NCI-H2196 (cell line): ENCODE data around the gene CELSR2.

Experiments
- DNase-seq: peaks from one replicate; lab custom pipeline; 2025; ENCODE audit not compliant: unreplicated experiment; lab: John Stamatoyannopoulos, UW

CELSR2 gene

DNA sequence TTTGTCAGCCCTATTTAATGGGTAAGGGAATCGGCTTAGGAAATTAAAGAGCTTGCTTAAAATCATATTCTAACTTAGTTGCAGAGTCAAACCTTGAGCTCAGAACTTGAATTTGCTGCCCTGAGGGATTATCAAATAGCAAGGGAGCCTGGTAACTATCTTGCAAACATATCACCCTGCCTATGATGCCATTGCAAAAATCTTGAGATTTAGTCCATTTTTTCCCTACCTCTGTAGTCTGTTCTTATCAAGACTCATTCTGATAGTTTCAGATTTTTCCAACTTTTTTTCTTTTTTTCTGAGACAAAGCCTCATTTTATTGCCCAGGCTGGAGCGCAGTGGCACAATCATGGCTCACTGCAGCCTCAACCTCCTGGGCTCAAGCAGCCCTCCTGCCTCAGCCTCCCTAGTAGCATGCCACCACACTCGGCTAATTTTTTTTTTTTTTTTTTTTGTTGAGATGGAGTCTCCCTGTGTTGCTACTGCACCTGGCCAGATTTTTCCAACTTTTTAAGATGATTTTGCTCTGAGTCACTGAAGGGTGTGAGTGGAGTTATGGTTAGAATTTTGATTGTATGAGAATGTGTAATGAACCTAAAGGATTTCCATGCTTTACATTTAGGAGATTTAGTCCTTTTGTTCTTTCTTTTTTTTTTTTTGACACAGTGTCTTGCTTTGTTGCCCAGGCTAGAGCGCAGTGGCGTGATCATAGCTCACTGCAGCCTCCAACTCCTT, 23.5 kb upstream of the CELSR2 start:
- DNase-seq: no peak

DNA sequence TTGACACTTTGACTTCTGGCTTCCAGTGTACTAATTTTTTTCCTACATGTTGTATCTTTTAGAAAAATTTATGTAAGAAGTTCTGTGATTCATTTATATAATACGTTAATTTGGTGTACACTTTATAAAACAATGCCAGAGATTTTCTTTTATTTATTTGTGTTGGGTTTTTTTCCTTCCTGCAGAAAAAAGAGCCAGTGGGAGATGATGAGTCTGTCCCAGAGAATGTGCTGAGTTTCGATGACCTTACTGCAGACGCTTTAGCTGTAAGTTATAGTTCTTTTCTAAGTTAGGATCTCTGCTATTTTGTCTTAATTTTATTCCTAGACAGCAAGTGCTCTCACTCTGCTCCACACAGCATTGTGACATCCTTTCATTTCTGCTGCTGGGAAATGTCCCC, 21.2 kb upstream of the CELSR2 start:
- no peak for DNase-seq

DNA sequence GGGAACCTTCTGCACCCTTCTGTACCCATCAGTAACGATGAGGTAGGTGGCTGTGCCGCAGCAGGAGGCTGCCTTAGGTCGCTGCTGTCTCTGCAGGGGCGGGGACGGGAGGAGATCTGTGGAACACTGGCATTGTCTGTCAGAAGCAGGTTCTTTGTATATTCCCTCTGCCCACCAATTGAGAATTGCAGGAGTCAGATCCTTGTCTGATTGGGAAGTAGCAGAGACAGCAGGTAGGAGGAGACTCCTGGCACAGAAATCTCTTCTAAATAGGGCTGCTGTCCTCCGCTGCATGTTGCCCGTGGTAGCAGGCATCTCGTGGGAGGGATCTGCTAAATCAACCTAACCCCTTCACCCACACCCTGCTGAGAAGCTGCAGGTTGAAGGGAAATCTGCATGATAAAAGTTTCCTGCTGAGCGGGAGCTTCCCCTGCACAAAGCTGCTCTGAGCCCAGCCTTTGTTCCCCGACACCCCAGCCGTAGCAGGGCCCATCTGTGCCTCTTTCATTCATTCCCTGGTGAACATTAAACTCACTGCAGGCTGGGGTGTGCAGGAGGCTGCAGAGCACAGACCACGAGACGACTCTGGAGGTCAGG, 19.7 kb upstream of the CELSR2 start:
- DNase-seq: no peak

DNA sequence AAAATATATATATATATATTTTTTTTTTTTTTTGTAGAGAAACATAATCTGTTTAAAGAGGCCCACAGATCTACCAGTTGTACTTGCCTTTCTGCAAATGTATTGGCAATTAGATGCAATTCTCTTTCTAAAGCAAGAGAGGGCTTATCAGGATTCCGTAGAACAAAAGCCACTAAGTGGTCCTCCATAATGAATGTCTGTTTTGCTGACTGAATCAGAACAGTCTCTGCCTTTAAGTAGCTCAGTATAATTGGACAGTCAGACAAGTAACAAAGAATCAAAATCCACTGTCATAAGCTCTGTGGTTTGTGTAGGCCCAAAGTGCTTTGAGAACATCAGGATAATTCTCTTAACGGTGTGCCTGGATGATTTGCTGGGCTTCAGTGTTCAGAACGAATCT, 18.3 kb upstream of the CELSR2 start:
- DNase-seq: no peak

DNA sequence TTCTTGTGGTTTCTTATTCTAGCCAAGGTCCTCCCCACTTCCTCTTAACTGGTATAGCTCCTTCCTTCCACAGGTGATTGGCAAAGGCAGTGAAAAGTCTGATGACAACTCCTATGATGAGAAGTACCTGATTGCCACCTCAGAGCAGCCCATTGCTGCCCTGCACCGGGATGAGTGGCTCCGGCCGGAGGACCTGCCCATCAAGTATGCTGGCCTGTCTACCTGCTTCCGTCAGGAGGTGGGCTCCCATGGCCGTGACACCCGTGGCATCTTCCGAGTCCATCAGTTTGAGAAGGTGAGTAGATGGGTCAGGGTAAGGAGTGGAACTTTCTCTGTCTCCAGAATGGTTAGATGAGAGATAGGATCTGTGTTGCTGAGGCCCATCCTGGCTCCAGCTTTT, 14.2 kb upstream of the CELSR2 start:
- no peak for DNase-seq

DNA sequence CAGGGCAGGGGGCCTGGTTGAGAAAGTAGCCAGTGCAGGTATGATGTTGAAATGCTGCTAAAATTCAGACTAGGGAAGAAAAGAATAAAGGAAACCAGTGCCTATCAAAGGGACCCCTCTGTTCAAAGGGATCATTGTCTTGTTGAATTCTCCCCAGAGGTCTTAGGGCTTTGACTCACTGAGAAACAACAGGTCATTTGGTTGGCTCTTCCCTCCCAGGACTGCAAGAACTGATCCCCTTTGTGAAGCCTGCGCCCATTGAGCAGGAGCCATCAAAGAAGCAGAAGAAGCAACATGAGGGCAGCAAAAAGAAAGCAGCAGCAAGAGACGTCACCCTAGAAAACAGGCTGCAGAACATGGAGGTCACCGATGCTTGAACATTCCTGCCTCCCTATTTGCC, 11.8 kb upstream of the CELSR2 start:
- no peak for DNase-seq

DNA sequence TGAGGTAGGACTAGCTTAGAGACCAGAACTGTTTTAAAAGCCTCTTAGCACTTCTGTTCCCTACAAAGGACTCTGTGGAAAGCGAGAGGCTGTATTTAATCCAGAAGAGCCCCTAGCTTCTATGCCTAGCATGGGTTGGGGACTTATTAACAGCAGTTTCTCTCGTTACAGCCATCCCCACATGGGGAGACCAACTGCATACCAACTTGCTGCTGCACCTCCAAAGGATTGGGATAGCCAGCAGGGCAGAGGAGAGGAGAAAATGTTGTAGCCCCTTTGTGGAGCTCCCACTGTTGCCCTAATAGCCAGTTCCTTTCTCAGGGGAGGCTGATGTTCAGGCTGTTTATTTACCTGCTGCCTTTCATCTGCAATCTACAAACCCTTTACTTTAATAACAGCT, 11.0 kb upstream of the CELSR2 start:
- no peak for DNase-seq

DNA sequence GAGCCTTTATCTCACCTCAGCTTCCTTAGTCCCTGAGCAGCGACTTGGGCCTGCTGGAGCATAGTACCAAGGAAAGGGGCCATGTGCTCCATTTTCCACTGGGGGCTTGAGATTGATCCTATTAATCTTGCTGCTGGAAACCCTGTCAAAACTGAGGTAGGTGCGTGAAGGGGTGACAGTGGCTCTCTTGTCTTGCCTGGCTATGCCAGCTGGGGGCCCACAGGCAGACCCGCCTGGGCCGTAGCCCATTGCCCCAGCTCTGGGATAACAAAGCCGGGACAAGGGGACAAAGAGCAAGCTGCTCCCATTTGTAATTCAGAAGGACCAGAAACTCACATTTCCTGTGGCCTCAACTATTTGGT, 10.3 kb upstream of the CELSR2 start:
- no peak for DNase-seq

DNA sequence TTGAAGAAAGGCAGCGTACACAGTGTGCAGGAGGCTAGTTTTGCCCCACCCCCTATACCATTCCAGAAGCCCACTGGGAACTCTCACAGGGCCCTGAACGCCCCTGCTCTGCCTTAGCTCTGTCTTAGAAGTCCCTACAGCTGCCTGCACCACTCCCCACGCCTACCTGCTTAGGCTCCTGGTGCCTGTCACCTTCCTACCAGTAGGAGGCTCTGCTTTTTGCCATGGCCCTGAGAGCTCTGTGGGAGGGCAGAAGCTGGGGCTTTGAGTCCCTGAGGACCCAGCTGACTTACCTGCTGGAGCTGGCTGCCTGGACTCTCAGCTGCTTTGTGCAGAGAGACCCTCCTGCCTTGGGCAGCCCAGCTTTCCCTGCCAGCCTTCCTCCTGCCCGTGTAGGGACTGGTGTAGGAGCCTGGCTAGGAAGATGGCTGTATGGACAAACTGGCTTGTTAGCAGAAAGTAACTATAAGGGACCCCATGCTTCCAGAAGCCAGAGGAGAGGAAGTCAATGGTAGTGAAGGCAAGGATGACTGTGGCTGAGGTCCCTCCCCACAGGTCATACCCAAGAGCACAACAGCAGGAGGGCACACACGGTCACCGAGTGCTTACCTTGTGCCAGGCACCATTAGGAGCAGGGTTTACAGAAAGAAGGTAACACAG, 9.8 kb upstream of the CELSR2 start:
- peak; percentile 14 for DNase-seq

DNA sequence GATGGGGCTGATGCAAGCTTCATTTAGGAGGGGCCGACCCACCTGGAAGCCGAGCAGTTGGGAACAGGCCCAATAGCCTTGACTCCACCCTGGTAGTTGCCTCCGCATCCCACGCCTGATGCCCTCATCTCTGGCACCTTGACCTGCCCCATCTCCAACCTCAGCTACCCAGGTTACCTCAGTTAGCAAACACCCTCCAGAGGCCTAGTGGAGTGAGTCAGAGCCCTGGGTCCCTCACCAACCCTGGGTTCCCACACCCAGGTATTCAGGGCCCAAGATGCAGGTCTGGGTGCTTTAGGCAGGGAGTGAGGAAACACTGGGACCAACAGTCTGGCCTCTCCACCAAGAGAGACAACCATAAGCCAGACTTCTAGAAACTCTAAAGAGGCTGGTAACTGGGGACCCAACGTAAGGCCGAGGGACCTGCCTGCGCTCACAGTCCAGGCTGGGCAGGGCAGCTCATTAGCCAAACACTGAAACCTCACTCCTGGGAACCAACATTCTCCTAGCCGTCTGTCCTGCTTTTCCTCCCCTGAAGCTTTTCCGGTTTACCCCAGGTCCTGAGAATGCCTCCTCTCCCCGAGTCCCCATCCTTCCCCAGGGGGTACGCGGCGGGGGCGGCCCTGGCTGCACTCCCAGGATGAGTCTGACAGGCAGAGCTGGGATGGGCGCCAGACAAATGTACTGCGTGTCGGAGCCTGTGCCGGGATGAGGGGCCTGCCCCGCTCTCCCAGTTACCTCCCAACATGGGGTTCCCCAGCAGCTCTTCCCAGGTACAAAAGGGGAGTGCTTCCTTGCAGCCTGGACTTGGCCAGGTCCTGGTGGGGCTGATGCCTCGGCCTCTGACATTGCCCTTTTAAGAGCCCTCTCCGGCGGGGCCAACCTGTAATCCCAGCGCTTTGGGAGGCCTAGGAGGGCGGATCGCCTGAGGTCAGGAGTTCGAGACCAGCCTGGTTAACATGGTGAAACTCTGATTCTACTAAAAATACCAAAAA, 8.9 kb upstream of the CELSR2 start:
- DNase-seq: no peak

DNA sequence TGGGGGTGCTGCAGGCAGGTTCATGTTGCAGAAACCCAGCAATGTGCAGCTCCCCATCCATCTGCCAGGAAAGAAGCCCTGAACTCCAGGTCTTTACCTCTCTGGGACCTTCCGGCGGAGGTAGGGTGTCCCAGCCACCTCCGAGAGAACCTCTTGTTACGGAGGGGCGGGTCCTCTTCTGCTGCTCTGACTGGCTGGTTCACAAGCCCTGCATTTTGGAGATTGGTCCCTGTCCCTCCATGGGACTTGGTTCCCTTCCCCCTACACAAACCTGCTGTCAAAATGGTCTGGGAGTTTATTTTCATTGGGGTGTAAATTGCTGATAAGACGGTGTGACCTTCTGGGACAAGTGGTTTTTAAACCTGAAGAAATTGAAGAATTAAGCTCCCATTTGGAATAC, 8.0 kb upstream of the CELSR2 start:
- no peak for DNase-seq

DNA sequence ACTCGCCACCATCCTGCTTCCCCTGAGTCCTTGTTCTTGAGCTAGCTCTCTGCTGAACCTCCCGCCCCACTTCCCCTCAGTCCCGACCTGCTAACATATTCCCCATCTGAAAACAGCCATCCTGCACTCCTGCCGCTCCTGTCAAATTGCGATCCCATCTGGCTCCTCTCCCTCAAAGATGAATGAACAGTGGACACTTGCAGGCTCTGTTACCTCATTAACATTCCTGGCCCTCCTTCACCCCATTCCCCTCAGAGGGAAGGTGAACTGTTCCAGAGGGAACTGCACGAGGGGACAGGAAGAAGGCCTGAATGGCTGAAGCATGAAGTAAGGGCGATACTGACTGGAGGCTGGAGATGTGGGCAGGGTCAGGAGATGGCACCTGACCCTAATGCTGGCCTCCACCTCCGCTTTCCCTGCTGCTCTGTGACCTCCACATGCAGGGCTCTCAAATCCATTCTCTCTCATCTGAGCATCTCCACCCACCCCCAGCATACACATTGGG, 7.4 kb upstream of the CELSR2 start:
- DNase-seq: no peak

DNA sequence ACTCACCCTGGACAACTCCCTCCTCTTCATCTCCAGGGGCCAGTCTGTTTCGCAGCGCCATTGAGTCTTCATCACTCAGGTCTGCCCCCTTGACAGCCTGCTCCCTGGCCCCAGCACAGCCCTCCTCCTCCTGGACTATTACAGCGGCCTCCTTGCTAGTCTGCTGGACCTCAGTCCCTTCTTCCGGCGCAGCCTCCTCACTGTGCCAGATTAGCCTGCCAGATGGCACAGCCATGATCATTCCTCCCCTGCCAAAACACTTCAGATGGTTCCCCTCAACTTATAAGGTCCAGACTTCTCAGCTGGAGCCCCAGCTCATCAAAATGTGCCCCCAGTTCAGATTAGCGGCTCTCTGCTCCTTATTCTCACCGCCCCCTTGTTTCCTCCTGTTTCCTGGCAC, 7.0 kb upstream of the CELSR2 start:
- no peak for DNase-seq

DNA sequence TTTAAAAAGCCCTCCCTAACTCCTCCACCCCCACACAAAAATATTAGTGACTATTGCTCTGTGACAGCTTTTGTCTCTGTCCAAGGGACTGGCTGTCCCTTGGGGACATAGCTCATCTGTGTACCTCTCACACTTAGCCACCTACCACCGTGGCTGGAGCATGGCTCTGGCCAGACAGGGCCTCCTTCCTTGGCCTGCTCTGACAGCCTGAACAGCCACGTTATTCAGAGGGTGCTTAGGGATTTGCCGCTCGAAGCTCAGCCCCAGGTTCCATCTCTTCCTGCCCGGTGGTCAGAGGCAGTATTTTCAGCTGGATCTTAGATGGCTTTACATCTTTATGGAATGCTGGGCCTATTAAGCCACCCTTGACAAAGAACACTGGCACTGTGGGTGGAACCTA, 6.1 kb upstream of the CELSR2 start:
- no peak for DNase-seq

DNA sequence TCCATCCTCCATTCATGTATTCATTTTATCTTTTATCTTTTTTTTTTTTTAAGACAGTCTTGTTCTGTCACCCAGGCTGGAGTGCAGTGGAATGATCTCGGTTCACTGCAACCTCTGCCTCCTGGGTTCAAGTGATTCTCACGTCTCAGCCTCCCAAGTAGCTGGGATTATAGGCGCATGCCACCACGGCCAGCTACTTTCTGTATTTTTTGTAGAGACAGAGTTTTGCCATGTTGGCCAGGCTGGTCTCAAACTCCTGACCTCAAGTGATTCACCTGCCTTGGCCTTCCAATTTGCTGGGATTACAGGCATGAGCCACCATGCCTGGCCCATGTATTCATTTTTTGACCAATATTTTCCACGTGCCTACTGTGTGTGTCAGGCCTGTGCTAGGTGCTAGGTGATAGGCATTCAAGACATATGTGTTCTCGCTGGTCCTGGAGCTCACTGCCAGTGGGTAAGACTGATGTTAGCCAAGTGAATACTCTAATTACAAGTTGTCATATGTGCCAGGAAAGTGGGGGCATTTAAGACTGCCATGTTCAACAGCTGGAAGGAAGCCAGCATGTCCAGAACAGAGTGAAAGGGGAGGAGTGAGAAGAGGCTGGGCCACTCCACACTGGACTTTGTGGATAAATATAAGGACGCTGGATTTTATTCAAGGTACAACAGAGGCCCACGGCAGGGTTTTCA, 5.3 kb upstream of the CELSR2 start:
- DNase-seq: peak; percentile 26

DNA sequence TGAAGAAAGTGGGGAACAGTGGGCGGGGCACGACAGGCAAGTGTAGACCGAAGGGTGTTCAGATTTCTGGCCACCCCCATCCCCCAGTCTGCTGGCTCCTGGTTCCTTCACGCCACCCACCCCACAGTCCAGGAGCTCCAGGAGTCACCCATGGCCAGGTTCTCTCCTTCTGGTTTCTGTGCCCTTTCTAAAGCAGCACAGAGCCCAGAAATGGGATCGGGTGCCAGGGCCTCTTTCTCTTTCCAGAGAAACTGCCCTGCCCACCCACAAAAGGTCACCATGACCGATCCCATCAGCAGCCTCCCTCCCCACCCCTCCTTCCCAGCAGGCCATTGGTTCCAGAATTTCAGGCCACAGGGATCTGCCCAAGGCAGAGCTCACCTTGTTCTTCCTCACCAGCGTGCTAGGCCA, 3.2 kb upstream of the CELSR2 start:
- no peak for DNase-seq

DNA sequence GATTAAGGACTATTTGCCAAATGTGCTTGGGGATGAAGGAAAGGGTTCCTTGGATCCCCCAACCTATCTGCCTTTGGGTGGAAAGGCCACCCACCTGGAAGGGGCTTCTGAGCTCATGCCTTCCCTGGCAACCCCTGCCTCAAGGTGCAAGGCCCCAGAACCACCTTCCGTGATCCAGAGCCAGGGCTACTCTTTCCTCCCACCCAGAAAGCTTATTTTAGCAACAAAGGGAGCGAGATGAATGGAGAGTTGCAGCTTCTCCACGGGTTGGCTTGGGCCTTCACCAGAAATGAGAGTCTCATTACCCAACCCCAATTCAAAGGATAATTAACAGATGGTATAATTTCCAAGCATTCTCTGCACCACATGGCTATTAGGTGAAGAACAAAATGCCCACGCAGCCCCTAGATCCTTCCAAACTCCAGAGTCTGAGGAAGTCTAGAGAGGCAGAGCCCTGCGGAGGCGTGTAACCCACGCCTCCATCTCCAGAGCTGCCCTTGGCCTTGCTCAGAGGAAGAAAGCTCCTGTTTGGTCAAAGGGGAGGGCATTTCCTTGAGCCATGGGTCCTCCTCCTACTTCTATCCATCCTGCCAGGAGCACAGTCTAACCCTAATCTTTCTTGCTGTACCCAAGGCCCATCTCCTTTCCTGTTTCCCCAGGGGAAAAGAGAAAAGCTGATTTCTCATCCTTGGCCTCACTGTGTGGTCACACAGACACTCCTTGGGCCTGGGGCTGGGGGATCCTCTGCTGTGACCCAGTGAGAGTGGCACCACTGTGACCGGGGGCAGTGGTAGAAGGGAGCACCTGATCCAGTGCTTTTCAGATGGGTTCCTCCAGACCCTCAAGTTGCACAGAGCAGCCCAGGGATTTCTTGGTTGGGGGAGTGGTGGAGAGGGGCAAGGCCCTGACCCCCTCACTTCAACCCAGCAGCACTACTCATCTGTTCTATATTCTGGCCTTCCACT, 1.7 kb upstream of the CELSR2 start:
- DNase-seq: no peak

DNA sequence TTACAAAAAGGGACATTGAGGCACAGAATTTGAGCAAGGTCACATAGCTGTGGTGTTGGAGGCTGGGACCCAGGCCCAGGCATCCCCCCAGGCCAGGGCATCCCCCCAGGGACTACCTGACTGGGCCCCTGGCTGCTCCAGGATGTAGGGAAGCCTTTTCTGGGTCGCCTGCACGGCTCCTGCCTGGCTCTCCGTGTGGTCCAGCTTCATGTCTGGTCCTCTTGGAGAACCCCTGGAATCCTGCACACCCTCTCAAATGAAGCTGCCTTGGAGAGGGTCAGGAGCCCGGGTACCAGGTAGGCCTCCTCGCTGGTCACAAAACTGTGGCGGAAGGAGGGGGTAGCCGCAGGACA, 919 bp upstream of the CELSR2 start:
- no peak for DNase-seq

DNA sequence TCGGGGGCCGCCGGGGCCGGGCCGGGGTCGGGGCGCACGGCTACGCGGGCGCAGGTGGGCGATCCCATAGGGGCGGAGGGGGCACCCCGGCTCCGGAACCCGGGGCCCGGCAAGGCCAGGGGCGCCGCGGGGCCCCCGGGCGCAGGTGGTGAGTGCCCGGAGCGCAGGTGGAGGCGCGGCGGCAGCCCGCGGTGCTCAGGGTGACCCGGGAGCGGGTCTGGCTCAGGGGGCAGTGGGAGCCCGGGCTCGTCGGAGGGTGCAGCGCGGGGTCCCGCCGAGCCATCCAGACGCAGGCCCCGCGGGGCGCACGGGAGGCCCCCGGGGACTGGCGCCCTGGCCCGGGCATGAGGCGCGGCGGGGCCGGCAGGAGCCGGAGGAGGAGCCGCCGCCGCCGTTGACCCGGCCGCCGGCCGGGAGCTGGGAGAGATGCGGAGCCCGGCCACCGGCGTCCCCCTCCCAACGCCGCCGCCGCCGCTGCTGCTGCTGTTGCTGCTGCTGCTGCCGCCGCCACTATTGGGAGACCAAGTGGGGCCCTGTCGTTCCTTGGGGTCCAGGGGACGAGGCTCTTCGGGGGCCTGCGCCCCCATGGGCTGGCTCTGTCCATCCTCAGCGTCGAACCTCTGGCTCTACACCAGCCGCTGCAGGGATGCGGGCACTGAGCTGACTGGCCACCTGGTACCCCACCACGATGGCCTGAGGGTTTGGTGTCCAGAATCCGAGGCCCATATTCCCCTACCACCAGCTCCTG, 489 bp downstream of the CELSR2 start:
- DNase-seq: no peak
